ENCODE results near the gene HES7.
A peak's percentile ranks its signal among the peaks of the same experiment; 100 is the strongest.
"Not testable (repeated sequence)": the region's sequence is repeated elsewhere in the genome, so short reads cannot be mapped to it uniquely, and the experiment has no call there.

Gene HES7

DNA sequence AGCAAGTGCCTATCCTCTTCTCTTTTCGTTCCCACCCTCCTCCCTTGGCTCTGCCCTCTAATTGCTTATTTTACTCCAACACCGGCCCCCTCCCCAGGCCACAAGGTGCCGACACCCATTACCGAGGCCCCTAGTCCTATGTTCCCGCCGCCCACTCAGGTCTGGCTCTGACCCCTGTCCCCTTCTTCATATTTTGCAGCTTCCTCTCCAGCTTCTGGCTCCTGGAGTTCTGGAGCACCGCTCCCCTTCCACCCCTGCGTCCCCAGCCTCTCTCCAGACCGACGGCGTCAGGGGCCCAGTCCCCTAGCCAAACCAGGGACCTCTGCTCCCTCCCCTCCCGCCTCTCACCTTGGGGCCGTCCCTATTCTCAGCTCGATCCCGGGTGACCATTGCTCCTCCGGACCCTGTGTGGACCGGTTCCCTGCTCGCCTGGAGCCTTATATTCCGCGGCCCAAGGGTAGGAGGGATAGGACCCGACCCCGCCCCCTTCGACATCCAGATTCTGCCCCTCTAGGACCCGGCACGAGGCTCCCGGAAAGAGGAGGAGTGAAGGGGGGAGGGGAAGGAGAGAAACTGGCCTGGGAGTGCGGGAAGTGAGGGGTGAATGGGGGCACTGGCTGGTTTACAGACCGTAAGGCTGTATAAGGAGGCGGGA is at the start of gene HES7:
TSS of gene HES7 (minus strand) at position 412 of the 655 bp plus-strand sequence. CDS start at position 390, 22 bp downstream.
- peak in 1 of 2 donors; percentile 16 for DNase-seq (ENCODE audit: low read depth in 2 of 2)

DNA sequence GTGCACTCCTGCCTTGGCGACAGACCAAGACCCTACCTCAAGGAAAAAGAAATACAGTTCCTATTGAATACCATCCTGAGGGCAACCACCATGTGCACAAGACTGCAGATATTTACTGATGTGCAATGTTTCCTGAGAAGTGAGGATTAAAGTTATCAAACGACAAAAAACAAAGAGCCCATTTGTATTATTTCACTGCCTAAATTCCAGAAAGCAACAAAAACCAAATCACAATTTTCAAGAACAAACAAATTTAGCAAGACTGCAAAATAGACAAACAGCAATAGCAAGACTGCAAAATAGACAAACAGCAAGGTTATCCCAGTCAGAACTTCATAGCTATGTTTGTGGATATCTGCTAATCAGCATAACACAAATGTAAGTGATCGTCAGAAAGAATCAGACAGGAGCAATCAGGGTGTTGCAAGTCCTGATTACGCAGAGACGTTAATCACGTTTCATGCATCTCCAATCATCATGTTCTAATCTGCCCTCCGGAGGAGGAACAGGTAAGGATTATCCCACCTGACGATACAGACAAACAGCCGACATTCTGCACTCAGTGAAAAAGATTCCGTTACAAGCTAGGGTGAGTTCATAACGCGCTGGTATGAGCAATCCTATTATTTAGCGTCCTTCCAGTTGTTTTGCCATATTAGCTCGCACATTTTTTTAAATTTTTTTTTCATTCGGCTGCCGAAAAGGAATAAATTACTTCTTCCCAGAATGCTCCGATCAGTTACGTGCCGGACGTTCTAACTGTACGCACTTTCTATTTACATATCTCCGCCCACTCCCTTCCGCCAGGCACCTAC is 49.4 kb upstream of the HES7 start:
- DNase-seq (ENCODE audit: low read depth in 2 of 2): peak; percentile 50 to 69

DNA sequence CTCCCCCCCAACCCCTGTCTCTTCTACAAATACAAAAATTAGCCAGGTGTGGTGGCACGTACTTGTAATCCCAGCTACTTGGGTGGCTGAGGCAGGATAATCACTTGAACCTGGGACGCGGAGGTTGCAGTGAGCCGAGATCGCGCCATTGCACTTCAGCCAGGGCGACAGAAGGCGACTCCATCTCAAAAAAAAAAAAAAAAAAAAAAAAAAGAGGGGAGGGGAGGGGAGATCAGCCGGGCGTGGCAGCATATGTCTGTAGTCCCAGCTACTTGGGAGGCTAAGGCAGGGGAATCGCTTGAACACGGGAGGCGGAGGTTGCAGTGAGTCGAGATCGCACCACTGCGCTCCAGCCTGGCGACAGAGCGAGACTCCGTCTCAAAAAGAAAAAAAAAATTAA is 46.3 kb upstream of the HES7 start:
- DNase-seq (ENCODE audit: low read depth in 2 of 2): not testable (repeated sequence)

DNA sequence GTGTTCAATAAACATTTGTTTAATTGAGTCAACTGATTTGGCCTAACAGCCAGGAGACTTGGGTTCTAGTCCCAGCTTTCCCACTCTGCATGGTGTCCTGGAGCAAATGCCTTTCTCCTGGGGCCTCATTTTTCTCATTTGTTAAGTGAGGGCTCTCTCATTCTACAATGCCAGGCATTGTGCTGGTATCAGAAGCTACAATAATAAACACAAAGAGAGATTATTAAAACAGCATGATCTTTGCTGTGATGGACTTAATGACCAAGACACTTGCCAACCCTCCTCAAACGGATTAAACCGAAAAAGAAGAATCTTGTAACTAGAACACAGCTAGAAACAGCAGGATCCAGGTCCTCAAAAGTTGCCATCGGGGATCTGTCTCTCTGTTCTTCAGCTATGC is 43.6 kb upstream of the HES7 start:
- no peak for DNase-seq (ENCODE audit: low read depth in 2 of 2)

DNA sequence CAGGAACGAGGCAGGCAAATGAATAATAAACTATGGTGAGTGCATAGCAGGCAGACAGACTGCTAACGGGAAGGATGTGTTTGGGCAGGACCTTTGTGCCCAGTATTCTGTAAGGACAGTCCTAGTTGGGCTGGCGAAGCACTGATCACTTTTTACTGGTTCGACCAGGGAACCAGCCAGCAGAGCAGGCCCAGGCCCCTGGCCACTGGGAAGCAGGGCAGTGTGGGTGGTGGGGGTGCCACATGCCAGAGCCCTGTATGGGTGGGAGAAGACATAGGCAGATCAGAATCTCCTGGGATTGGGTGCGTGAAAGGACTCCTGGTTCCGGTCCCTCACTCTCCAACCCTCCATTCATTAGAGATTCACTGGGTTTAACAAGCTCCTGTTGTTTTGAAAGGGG is 42.8 kb upstream of the HES7 start:
- DNase-seq (ENCODE audit: low read depth in 2 of 2): no peak

DNA sequence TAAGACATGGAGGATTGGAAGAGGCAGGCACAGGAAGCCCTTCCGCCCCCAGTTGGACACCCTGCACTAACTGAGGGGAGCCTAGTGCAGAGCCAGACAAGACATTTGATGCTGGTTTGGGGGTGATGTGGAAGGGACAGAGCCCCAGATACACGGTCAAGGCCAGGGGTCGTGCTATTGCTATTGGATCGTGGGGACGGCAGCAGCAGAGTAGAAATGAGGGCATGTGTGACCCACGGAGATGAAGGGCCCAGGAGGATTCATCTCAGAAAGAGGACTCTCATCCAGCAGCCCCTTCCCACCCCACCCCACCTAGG is 40.9 kb upstream of the HES7 start:
- no peak for DNase-seq (ENCODE audit: low read depth in 2 of 2)

DNA sequence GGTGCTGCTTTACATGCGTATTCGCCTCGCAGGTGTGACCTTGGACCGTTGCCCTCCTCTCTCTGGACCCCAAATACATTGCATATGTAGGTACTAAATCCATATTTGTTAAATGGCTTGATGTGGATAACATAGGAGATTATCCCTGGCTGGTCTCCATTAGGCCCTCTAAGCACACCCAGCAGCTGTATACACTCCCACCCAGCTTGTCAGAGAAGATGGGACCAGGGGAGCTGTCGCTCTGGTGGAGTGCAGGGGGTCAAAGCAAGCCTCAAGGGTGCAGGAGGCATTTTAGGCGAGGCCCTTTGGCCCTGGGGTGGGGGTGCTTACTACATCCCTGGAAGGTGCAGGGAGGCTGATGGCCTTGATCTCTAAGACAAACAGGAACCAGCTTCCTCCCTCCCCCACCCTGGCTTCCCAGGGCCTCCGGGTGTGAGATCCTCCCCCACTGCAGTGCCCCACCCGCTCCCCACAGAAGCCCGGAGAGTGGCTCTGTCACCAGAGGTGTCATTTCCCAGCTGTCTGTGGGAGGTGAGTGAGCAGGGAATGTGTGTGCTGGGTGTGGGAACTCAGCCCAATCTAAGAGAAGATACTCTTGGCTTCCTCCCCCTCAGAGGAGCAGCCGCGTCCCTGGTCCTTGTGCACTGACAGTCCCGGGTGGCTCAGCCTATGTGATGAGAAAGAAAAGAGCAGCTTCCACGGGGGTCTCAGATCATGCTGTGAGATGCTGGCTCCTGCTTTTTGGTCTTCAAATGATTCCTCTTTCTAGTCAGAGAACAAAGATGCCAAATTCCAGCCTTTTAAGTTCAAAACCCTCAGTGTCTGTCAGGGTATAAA is 40.3 kb upstream of the HES7 start:
- DNase-seq (ENCODE audit: low read depth in 2 of 2): peak; percentile 45 to 47

DNA sequence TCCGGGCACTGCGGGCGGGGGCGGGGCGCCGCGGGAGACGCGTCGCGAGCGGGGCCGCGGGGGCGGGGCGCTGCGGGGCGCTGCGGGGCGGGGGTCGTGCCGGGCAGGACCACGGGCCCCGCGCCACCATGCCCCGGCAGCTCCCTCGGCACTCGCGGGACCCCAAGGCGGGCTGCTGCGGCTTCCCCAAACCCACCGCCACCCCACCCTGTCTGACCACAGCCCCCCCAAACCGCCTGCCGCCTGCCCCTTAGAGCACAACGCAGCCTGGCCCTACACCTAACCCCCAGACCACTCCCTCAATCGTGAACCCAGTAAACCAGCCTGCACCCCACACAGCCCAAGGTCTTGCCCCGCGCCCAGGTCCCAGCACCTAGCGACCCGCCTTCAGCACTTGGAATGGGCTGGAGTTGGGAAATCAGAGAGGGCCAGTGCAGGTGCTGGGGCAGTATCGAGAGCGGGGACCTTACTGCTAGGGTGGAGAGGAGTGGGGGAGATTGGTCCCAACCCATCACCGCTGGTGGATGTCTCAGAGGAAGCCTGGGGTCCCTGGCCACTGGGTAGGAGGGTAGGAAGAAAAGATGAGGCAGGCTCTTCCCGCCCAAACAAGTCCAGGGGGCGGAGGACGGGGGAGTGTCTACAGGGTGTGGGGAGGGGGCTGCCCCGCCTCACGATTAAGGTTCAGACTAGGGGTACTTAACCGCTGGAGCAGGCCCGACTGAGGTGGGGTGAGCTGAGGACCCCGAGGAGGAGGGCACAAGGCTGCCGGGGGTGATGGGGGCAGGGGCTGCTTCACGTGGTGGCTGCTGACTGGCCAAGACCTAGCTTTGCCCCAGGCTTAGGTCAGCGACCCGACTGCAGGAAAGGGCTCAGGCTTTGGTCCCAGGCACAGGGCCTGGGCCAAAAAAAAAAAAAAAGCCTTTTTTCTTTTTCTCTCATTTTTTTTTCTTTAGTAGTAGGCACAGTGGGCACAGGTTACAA is 39.4 kb upstream of the HES7 start:
- DNase-seq (ENCODE audit: low read depth in 2 of 2): peak in 1 of 2 donors; percentile 77

DNA sequence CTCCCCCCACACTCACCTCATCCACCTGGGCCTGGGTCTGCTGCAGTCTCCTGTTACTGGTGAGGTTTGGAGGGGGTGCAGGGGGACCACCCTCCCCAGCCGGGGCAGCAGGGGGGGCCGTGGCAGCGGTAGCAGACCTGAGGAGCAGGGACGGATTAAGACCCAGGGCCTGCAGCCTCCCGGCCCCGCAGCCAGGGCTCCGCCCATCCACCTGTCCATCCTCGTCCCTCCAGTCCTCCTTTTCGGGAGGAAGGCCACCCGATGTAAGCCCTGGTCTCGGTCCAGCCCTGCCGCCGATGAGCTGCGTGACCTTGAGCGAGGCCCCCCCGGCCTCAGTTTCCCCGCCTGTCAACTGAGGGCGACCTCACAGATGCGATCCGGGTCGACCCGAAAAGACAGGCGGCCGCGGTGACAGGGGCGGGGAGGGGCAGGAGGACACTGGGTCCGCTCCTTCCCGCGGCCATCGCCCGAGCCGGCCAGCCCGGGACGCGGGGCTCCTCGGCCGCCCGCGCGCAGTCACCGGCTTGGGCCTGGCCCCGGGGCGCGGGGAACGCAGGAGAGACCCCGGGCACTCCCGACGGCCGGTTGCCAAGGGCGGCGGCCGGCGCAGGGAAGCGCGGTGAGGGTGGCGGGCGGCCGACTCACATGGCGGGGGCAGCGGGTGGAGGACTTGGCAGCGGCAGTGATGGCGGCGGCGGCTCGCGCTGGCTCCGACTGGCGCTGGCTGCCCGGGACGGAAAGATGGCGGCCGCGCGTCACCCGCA is 38.5 kb upstream of the HES7 start, which contains the start of gene VAMP2:
TSS of gene VAMP2 (minus strand) at position 716 of the 764 bp plus-strand sequence. CDS start at position 647, 69 bp downstream.
- peak in 1 of 2 donors; percentile 72 for DNase-seq (ENCODE audit: low read depth in 2 of 2)

DNA sequence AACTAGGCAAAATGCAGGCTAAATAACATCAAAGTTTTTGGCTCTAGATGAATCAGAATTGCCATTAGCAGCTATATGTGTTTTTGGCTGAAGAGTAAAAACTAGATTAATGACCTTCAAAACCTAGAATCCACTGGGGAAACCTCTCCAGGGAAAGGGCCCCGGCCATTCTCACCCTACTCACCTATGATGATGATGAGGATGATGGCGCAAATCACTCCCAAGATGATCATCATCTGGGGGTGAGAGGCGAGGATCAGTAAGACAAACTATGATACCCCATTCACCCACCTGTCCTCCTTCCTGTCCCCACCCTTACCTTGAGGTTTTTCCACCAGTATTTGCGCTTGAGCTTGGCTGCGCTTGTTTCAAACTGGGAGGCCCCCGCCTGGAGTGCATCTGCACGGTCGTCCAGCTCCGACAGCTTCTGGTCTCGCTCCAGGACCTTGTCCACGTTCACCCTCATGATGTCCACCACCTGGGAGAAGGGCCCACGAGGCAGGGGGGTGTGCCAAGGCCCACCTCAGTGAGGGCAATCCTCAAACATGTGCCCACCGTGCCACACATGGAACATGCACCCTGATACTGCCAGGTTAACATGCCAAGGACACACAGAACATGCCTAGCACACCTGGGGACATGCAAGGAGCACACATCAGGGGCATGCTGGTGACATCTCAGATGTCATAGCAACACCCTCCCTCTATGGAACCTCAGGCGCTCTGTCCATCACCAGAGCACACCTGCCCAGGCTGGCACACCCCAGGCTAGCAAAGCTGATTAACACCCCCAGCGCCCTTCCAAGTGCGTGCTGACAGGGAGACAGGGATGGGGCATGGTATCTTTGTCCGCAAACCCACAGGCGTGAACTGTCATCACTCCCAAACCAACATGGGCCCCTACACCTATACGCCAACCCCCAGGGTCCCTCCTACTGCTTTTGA is 37.7 kb upstream of the HES7 start:
- no peak for DNase-seq (ENCODE audit: low read depth in 2 of 2)

DNA sequence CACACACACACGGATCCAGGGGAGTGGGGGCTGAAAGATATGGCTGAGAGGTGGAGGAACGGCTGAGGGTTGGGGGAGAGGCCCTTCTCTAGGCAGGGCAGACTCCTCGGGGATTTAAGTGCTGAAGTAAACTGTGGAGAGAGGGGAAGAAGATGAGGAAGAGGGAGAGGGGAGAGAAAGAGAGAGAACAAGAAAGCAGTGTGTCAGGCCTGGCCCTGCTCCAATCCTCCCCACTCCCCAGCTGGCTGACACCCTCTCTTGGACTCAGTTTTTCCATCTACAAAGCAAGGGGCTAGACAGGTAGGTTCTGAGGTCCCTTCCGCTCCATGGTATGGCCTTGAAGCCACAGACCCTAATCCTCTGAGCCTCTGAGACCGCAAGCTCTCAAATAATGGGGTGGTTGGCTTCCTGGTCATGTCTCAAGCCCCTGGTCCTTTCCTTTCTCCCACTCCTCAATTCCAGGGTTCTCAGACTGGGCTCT is 36.9 kb upstream of the HES7 start:
- DNase-seq (ENCODE audit: low read depth in 2 of 2): no peak

DNA sequence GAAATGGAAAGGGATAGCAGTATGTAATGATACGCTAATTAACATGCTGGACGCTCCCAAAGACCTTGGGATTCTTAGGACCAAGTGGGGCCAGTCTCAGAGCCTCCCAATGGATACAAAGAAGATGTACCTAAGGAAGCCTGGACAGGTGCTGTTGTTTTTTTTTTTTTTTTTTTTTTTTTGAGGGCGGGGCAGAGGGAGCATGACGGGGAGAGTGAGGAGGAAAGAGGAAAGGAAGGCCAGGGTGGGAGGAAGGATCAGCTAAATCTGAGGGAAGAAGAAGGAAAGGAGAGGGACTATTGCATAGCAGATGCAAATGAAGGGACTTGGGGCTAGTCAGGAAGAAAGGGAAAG is 36.3 kb upstream of the HES7 start:
- no peak for DNase-seq (ENCODE audit: low read depth in 2 of 2)

DNA sequence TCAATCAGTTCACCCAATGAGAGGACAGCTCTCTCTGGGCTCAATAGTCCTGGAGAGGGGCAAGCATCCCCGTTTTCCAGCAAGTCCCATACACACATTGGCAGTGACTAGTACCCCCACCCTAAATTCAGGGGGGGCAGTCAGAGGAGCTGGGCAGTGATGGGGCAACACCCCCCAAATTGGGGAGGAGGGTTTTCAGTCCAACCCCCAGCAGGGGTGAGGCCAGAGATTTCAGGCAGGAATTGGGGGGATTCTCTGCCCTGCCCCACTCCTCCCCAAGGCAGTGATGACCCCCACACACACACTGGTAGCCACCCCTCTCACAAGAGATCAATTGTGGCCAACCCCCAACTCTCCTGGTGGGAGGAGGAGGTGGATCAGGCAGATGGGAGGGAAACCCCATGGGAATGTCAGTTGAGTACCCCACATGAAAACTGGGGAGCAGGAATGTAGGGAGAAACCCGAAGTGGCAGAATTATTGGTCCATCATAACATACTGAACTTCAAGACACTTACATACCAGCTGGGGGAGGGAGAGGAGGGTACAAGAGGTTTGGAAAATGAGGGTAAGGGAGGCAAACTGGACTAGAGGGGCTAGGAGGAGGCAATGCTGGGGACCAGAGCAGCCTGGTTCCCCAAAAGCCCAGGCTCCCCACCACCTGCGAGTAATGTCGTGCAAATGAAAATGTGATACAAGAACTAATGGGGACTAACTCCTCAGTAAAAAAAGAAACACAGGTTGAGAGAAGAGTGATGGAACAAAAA is 35.7 kb upstream of the HES7 start:
- no peak for DNase-seq (ENCODE audit: low read depth in 2 of 2)

DNA sequence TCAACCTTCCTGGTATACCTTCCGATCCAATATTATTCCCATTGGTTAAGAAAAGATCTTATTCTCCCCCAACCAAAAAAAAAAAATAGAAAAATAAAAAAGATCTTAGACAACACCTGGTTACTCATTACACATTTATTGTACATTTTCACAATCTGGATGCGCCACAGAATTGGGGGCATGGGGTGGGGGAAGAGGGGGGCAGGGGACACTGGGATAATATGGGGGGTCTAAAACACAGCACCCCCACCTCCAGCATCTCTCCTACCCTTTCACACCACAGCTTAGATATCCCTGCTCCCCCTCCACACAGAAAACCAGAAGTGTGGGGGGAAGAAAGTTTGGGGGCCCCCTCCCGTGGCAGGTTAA is 35.1 kb upstream of the HES7 start:
- DNase-seq (ENCODE audit: low read depth in 2 of 2): no peak

DNA sequence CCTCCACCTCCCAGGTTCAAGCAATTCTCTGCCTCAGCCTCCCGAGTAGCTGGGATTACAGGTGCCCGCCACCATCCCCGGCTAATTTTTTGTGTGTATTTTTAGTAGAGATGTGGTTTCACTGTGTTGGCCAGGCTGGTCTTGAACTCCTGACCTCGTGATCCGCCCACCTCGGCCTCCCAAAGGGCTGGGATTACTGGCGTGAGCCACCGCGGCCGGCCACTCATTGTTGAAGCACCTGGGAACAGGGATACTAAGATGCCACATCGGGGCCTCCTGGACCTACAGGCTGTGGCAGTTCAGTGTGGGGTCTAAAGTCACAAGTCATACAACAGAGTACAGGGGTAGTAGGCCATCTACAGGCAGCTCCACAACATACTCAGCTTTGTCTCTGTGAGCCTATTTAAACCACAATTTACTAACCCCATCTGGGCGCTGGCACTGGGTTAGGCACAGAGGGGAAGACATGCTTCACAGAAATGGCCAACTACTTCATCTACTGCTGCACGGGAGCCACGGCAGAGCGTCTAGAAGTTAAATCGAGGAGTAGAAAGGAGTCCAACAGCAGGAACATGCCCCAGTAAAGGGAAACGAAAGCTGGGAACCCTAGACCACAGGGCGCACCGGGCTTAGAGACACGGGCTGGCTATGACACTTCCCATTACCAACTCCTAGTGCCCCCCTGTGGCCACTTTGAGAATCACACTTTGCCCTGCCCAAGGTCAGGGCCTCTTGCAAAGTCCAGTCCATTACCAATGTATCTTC is 34.5 kb upstream of the HES7 start:
- peak; percentile 81 to 83 for DNase-seq (ENCODE audit: low read depth in 2 of 2)

DNA sequence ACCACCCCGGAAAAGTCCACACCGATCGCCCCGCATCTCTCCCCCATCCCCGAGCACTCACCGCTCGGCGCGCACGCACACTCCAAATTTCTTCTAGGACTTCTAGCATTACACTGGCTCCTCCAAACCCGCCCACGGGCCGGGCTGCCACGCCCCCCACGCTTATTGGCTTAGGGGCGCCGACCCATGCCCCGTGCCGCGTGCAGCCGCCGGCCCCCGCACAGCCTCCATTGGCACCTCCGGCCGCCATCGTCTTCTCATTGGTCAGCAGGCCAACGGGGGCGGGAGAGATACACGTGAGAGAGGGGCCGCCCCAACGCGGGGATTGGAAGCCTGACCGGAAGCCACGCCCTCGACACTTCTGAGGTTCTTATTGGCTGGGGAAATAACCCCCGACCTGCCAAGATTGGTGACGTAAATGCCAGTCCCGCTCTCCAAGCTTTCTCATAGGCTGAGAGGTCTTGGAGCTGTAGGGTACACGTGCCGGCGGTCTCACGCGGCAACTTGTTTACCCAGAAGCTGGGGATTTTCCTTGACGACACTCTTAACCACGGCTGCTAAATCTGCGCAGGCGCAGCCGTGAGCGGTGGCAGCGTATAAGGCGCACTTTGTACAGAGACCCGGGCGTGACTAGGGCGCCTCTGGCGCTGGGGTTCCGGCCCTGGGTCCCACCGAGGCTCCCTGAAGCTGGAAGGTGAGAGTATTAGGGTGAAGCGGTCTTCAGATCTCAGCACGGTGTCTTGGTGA is 32.5 kb upstream of the HES7 start:
- peak; percentile 99 for DNase-seq (ENCODE audit: low read depth in 2 of 2)

DNA sequence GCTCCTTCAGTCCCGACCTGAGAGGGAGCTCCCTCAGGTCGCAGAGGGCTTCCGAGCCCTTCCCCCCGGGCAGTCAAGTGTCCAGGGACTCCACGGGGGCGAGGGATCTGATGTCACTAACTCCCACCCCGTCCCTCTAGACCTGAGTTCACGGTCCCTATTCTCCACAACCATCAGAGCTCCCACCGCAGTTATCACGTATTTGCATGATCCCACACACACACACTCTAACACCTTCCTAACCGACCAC is 32.0 kb upstream of the HES7 start:
- no peak for DNase-seq (ENCODE audit: low read depth in 2 of 2)

Data from stimulated activated CD4-positive, alpha-beta T cell treated with anti-CD3 and anti-CD28 coated beads, Interleukin-1b, Interleukin-23, amount 100 ng/mL, for 4 hours (primary cell).